HepG2 (cell line): Measurements from ENCODE around the gene CCDC158. TPM values are rescaled to one million over a fixed set of nuclear protein-coding genes. Genes with fewer than 3 reads are reported as not detected.
A peak's percentile ranks its signal among the peaks of the same experiment; 100 is the strongest.

Source experiments
- ATAC-seq: fragments of 200-7000 bp; cut with Tn5 transposase; 3 replicates; pipeline ENCODE4 v1.9.1; 2020; ENCODE audit warnings: mild to moderate bottlenecking, moderate library complexity
- BruUV-seq: library from RNA; stranded (reverse); fragments of 400-500 nt; replicated peaks from 2 replicates; lab custom pipeline; 2021; lab: Mats Ljungman, UMichigan
- CTCF ChIA-PET: fragments of 300-600 bp; formaldehyde crosslinking; extraction: SDS; loops from one replicate; lab custom pipeline; 2021; ENCODE audit warnings: low total read pairs, inconsistent platforms, low intra/inter-chr PET ratio; lab: Yijun Ruan, JAX
- POLR2A ChIA-PET: fragments of 350-600 bp; sonication (Branson Sonifier 250); formaldehyde crosslinking; loops from one replicate; lab custom pipeline; 2020; ENCODE audit warnings: antibody characterized with exemption, inconsistent platforms; lab: Yijun Ruan, JAX
- DNase-seq: peaks from one replicate; pipeline ENCODE4 v3.0.0-alpha.2; 2015; ENCODE audit warnings: low spot score
- FAIRE-seq: peaks from 3 replicates; lab custom pipeline; 2011; peaks lifted over from hg19 to GRCh38; lab: Jason Lieb, UNC
- H2AFZ ChIP-seq: one replicate; pipeline ENCODE4 v1.6.1; 2011; ENCODE audit warnings: low read length, inconsistent platforms
- H3K27ac ChIP-seq: fragments of 300-600 bp; 3 replicates; pipeline ENCODE4 v1.8.0; 2011; ENCODE audit warnings: mixed run types, mild to moderate bottlenecking, mixed read lengths, low read length, inconsistent platforms; ENCODE audit not compliant: insufficient read depth; ENCODE audit errors: extremely low read length
- H3K27me3 ChIP-seq, 2 experiments: fragments of 200-600 bp in 1 of 2; 2 replicates in 1 of 2; 3 replicates in 1 of 2; pipeline versions ENCODE4 v1.6.0 to v1.8.0; 2011; ENCODE audit warnings: low read length in 2 of 2, mild to moderate bottlenecking in 2 of 2, moderate library complexity in 2 of 2, inconsistent platforms in 1 of 2; ENCODE audit not compliant: insufficient read depth in 2 of 2, control insufficient read depth in 1 of 2
- H3K36me3 ChIP-seq, 2 experiments: fragments of 200-600 bp in 1 of 2; replicated peaks in 1 of 2; 2 replicates in 1 of 2; 3 replicates in 1 of 2; pipeline versions ENCODE4 v1.5.1 to v1.8.0; 2011; ENCODE audit warnings: low read length in 2 of 2, inconsistent platforms in 1 of 2; ENCODE audit not compliant: insufficient read depth in 2 of 2, control insufficient read depth in 1 of 2
- H3K4me1 ChIP-seq: 2 replicates; pipeline ENCODE4 v1.5.1; 2012; ENCODE audit warnings: low read length, inconsistent platforms; ENCODE audit not compliant: insufficient read depth
- H3K4me2 ChIP-seq: 2 replicates; pipeline ENCODE4 v1.6.0; 2011; ENCODE audit warnings: low read depth, low read length, inconsistent platforms
- H3K4me3 ChIP-seq, 3 experiments: fragments of 200-600 bp in 1 of 3; sonication (generic), shearing (Covaris generic) in 1 of 3; replicated peaks in 1 of 3; 2 replicates each; pipeline ENCODE4 v1.5.1; 2011 to 2016; ENCODE audit warnings: low read length in 3 of 3, inconsistent platforms in 2 of 3, low read depth in 2 of 3, mild to moderate bottlenecking in 2 of 3, control low read depth in 1 of 3, mixed read lengths in 1 of 3; ENCODE audit not compliant: insufficient read depth in 1 of 3
- H3K79me2 ChIP-seq: one replicate; pipeline ENCODE4 v1.6.1; 2011; ENCODE audit warnings: low read length, inconsistent platforms; ENCODE audit not compliant: insufficient read depth
- H3K9ac ChIP-seq: 2 replicates; pipeline ENCODE4 v1.6.0; 2011; ENCODE audit warnings: mild to moderate bottlenecking, low read depth, low read length, inconsistent platforms; ENCODE audit not compliant: insufficient read depth
- H3K9me3 ChIP-seq: 2 replicates; pipeline ENCODE4 v1.5.1; 2012; ENCODE audit warnings: mild to moderate bottlenecking, low read length
- H4K20me1 ChIP-seq: 2 replicates; pipeline ENCODE4 v1.6.0; 2011; ENCODE audit warnings: inconsistent platforms, mild to moderate bottlenecking, low read length, moderate library complexity; ENCODE audit not compliant: insufficient read depth
- ATF7 ChIP-seq, 2 experiments: fragments of 450-650 bp in 1 of 2; sonication (generic) in 1 of 2; formaldehyde crosslinking in 1 of 2; IDR thresholded peaks; 2 replicates each; pipeline versions ENCODE4 v1.4.0 to v1.6.1; 2016 to 2020; ENCODE audit warnings: antibody characterized with exemption in 1 of 2, mild to moderate bottlenecking in 1 of 2, missing genetic modification reagents in 1 of 2
- CEBPB ChIP-seq: IDR thresholded peaks from 2 replicates; pipeline ENCODE4 v1.6.1; 2011; ENCODE audit warnings: low read depth, low read length, improper control_type of control experiment, borderline replicate concordance
- ELF3 ChIP-seq: IDR thresholded peaks from 2 replicates; pipeline ENCODE4 v1.6.1; 2016; ENCODE audit warnings: missing genetic modification reagents, missing compliant biosample characterization
- FOXP1 ChIP-seq, 2 experiments: fragments of 450-650 bp in 1 of 2; IDR thresholded peaks; 2 replicates each; pipeline ENCODE4 v1.6.1; 2017 to 2018; ENCODE audit warnings: antibody characterized with exemption in 1 of 2
- HDAC1 ChIP-seq: sonication (generic); formaldehyde crosslinking; IDR thresholded peaks from 2 replicates; pipeline ENCODE4 v1.5.1; 2020; ENCODE audit warnings: mild to moderate bottlenecking, missing genetic modification reagents
- NFKBIZ ChIP-seq: IDR thresholded peaks from 2 replicates; pipeline ENCODE4 v1.6.1; 2018; ENCODE audit warnings: missing genetic modification reagents, missing compliant biosample characterization
- RXRB ChIP-seq: IDR thresholded peaks from 2 replicates; pipeline ENCODE4 v1.6.1; 2016; ENCODE audit warnings: borderline replicate concordance, missing genetic modification reagents, missing compliant biosample characterization
- SIN3B ChIP-seq: fragments of 150-350 bp; IDR thresholded peaks from 2 replicates; pipeline ENCODE4 v1.6.1; 2014; ENCODE audit warnings: low read length
- XBP1 ChIP-seq: sonication (generic); formaldehyde crosslinking; IDR thresholded peaks from 2 replicates; pipeline ENCODE4 v1.5.0; 2020; ENCODE audit warnings: missing genetic modification reagents
- ZNF34 ChIP-seq: sonication (generic); formaldehyde crosslinking; IDR thresholded peaks from 2 replicates; pipeline ENCODE4 v1.4.0; 2020; ENCODE audit warnings: mild to moderate bottlenecking, missing genetic modification reagents, borderline replicate concordance
- ZNF749 ChIP-seq: sonication (generic); formaldehyde crosslinking; IDR thresholded peaks from 2 replicates; pipeline ENCODE4 v1.8.0; 2022; ENCODE audit warnings: mild to moderate bottlenecking, missing genetic modification reagents, moderate library complexity, borderline replicate concordance
- WGBS: methylation state at CpG from one replicate; pipeline ENCODE4 v1.1.6; 2017; ENCODE audit warnings: low lambda C conversion rate; 5-methylcytosine and 5-hydroxymethylcytosine counted together
- in situ Hi-C: cut with HindIII; loops from 2 replicates; pipeline ENCODE4 v1.10.0; 2017; ENCODE audit warnings: low pct_unique_long_range_greater_than_20kb; ENCODE audit not compliant: extremely low pct_ligation_motif_present
- intact Hi-C: fragments of 100-400 bp; cut with micrococcal nuclease; formaldehyde crosslinking; loops from one replicate; pipeline ENCODE4 v1.10.0; 2022; ENCODE audit not compliant: unreplicated experiment
- polyA plus RNA-seq, 8 experiments: library from polyadenylated mRNA; depleted of rRNA in 3 of 8; stranded (reverse) in 7 of 8; unstranded in 1 of 8; fragments of >200 nt; fragmentation: Illumina TruSeq in 4 of 8; extraction: Trizol in 4 of 8; gene quantifications; 2 replicates each; pipeline versions ENCODE4 v1.2.1 to v1.2.3, GENCODE V29; 2011 to 2016; ENCODE audit warnings: low read depth in 4 of 8, missing spikeins in 1 of 8, mixed read lengths in 1 of 8; ENCODE audit not compliant: insufficient read depth in 1 of 8
- total RNA-seq, 5 experiments: library from RNA; depleted of rRNA; stranded (reverse); fragments of >200 nt; fragmentation: Illumina TruSeq; extraction: Trizol; gene quantifications; 2 replicates each; pipeline ENCODE4 v1.2.3, GENCODE V29; 2016; ENCODE audit warnings: low read depth in 1 of 5
- TF ChIP-seq, protein P1 (sequence below): IDR thresholded peaks from 2 replicates; pipeline ENCODE4 v1.4.0; 2020; ENCODE audit warnings: mild to moderate bottlenecking, missing genetic modification reagents
- TF ChIP-seq, protein P2 (sequence below), 2 experiments: fragments of 450-650 bp in 1 of 2; sonication (generic) in 1 of 2; formaldehyde crosslinking; IDR thresholded peaks; 2 replicates each; pipeline versions ENCODE4 v1.5.0 to v1.8.0; 2020 to 2022; ENCODE audit warnings: mild to moderate bottlenecking in 1 of 2, missing genetic modification reagents in 1 of 2

Gene CCDC158
- total and polyA plus RNA-seq, 2 of the 13 experiments (the other 11 are each of a cell fraction or from before 2014, with no cell fraction given) = not detected

DNA sequence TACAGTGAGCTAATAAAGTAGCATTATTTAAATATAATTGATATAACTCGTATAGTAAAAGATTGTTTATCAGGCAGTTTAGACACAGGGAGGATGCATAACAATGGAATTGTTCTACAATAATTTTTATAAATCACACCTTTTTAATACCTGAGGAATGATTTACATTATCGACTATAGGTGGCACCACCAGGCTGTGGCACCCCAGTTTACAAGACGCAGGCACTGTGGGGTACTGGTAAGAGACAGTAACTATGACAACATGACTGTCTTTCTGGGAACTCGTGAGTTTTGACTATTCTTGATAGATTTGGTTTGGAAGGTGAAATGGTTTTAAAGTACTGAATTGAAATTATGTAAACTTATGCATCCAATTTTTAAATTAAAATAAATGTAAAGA is 141.5 kb downstream of the CCDC158 start:
- POLR2A ChIA-PET = no interaction called here
- Histone ChIP-seq H3K27ac (no peak overlapping the region), H3K4me1 (peaks cover 51% of the 10 kb centered on the region), H3K27me3 (no peaks in the 10 kb centered on the region), H3K9me3 (no peaks in the 10 kb centered on the region), H3K36me3 (no peaks in the 10 kb centered on the region), H4K20me1 (no peaks in the 10 kb centered on the region), H2AFZ (no peak overlapping the region), H3K9ac (no peak overlapping the region), H3K4me3 (no peak overlapping the region), H3K4me2 (no peak overlapping the region), H3K79me2 (no peaks in the 10 kb centered on the region)
- ATAC-seq = no peak
- TF ChIP-seq SIN3B (no peak), HDAC1 (no peak), ZNF749 (no peak)
- CTCF ChIA-PET = no interaction called here
- in situ Hi-C loops (no loop called here), intact Hi-C loops (no loop called here)
- FAIRE-seq = no peak
- no TSS peak for BruUV-seq
- no peak for DNase-seq
- 92% methylated on average over 4 of the region's 4 CpGs for WGBS

DNA sequence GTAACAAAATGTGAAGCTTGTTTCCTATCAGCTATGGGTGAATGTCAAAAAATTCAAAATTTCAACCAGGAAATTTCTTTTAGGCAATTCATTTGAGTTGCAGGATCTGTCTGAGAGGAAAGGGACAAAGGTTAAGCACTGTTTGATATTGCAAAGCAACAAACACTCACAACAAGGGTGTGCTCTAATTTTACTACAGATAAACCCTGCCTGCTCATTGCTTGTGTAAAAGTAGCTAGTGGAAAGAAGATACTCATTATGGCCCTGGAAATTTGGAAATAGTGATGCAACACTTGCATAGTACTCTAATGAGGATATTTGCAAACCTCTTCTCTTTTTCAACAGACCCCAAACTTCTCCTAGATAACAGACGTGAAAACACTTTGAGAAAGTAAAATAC is 142.4 kb downstream of the CCDC158 start:
- Histone ChIP-seq H3K9me3 (no peaks in the 10 kb centered on the region), H3K9ac (no peak overlapping the region), H3K4me2 (no peak overlapping the region), H4K20me1 (no peaks in the 10 kb centered on the region), H3K36me3 (no peaks in the 10 kb centered on the region), H3K79me2 (no peaks in the 10 kb centered on the region), H3K27ac (no peak overlapping the region)
- ChIA-PET CTCF (no interaction called here), POLR2A (interaction anchor here (1.2 to 2.3 kb wide), 3 partner anchors 18 to 28 kb away, joined by 3 to 22 read pairs (median 10); partner anchors contain the start of gene STBD1)
- 14% methylated on average over 1 of the region's 1 CpG for WGBS
- intact Hi-C loops (no loop called here), in situ Hi-C loops (no loop called here)
- DNase-seq (no peak), FAIRE-seq (no peak)
- no TSS peak for BruUV-seq
- TF ChIP-seq, protein P1, sequence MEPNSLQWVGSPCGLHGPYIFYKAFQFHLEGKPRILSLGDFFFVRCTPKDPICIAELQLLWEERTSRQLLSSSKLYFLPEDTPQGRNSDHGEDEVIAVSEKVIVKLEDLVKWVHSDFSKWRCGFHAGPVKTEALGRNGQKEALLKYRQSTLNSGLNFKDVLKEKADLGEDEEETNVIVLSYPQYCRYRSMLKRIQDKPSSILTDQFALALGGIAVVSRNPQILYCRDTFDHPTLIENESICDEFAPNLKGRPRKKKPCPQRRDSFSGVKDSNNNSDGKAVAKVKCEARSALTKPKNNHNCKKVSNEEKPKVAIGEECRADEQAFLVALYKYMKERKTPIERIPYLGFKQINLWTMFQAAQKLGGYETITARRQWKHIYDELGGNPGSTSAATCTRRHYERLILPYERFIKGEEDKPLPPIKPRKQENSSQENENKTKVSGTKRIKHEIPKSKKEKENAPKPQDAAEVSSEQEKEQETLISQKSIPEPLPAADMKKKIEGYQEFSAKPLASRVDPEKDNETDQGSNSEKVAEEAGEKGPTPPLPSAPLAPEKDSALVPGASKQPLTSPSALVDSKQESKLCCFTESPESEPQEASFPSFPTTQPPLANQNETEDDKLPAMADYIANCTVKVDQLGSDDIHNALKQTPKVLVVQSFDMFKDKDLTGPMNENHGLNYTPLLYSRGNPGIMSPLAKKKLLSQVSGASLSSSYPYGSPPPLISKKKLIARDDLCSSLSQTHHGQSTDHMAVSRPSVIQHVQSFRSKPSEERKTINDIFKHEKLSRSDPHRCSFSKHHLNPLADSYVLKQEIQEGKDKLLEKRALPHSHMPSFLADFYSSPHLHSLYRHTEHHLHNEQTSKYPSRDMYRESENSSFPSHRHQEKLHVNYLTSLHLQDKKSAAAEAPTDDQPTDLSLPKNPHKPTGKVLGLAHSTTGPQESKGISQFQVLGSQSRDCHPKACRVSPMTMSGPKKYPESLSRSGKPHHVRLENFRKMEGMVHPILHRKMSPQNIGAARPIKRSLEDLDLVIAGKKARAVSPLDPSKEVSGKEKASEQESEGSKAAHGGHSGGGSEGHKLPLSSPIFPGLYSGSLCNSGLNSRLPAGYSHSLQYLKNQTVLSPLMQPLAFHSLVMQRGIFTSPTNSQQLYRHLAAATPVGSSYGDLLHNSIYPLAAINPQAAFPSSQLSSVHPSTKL (CRISPR knock-in tag) = 0 out of 2 replicates have a peak, but pooled peaks have one; percentile 20
- TF ChIP-seq RXRB (CRISPR knock-in tag) (0 out of 2 replicates have a peak, but pooled peaks have one; percentile 17), NFKBIZ (no peak), ATF7 (IDR thresholded peaks at IDR 0.05) (peak; percentile 35; the same call in 1 of the 2 replicates), ATF7 (CRISPR knock-in tag; IDR thresholded peaks at IDR 0.05) (no peak), CEBPB (peak; percentile 45; the same call in 1 of the 2 replicates), ELF3 (0 out of 2 replicates have a peak, but pooled peaks have one; percentile 15), FOXP1 (IDR thresholded peaks at IDR 0.05) (no peak), FOXP1 (CRISPR knock-in tag; IDR thresholded peaks at IDR 0.05) (0 out of 2 replicates have a peak, but pooled peaks have one; percentile 10), XBP1 (CRISPR knock-in tag) (no peak), ZNF34 (CRISPR knock-in tag) (no peak)
- TF ChIP-seq, protein P2, sequence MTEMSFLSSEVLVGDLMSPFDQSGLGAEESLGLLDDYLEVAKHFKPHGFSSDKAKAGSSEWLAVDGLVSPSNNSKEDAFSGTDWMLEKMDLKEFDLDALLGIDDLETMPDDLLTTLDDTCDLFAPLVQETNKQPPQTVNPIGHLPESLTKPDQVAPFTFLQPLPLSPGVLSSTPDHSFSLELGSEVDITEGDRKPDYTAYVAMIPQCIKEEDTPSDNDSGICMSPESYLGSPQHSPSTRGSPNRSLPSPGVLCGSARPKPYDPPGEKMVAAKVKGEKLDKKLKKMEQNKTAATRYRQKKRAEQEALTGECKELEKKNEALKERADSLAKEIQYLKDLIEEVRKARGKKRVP (CRISPR knock-in tag; IDR thresholded peaks at IDR 0.05) = peak in 1 of 2 experiments; percentile 49; a peak in 1 of 4 replicates
- TF ChIP-seq, all 625 proteins: peak for 7
- H2AFZ ChIP-seq = no peak overlapping the region
- no peaks in the 10 kb centered on the region for H3K27me3 ChIP-seq
- ATAC-seq = peak; percentile 44; the same call in 2 of the 3 replicates
- no peak overlapping the region for H3K4me3 ChIP-seq
- H3K4me1 ChIP-seq = peaks cover 58% of the 10 kb centered on the region
